H1 (cell line): Measurements from ENCODE around the gene ZW10. TPM values are rescaled to one million over a fixed set of nuclear protein-coding genes. Genes with fewer than 3 reads are reported as not detected.

ENCODE experiments used
- CTCF ChIA-PET: fragments of 300-600 bp; sonication (Branson Sonifier 250); formaldehyde crosslinking; loops from one replicate; lab custom pipeline; 2021; ENCODE audit not compliant: partially characterized antibody; lab: Charles Lee
- POLR2A ChIA-PET: fragments of 300-600 bp; sonication (Branson Sonifier 250); formaldehyde crosslinking; loops from one replicate; lab custom pipeline; 2021; ENCODE audit warnings: inconsistent platforms; ENCODE audit not compliant: partially characterized antibody; lab: Charles Lee
- DNase-seq, 2 experiments: peaks; one replicate each; pipeline versions ENCODE4 v3.0.0 to v3.0.0-alpha.2; 2010 to 2022; ENCODE audit warnings: low spot score in 2 of 2, low read depth in 1 of 2, mixed read lengths in 1 of 2
- FAIRE-seq: peaks from 2 replicates; lab custom pipeline; 2011; peaks lifted over from hg19 to GRCh38; lab: Jason Lieb, UNC
- H2AFZ ChIP-seq: 2 replicates; pipeline ENCODE4 v1.8.1; 2012; ENCODE audit warnings: low read length, inconsistent platforms
- H2AK5ac ChIP-seq: 2 replicates; pipeline ENCODE4 v1.6.1; 2013; ENCODE audit warnings: low read depth, low read length
- H2BK120ac ChIP-seq: replicated peaks from 2 replicates; pipeline ENCODE3; 2013; ENCODE audit warnings: low read depth, low read length, inconsistent platforms
- H2BK12ac ChIP-seq: 2 replicates; pipeline ENCODE4 v1.6.1; 2013; ENCODE audit warnings: low read depth, low read length
- H2BK15ac ChIP-seq: 2 replicates; pipeline ENCODE4 v1.6.1; 2013; ENCODE audit warnings: low read length
- H2BK20ac ChIP-seq: 2 replicates; pipeline ENCODE4 v1.6.1; 2013; ENCODE audit warnings: low read length
- H2BK5ac ChIP-seq: 2 replicates; pipeline ENCODE4 v1.6.1; 2013; ENCODE audit warnings: low read depth, low read length
- H3K14ac ChIP-seq: 2 replicates; pipeline ENCODE4 v1.6.1; 2013; ENCODE audit warnings: inconsistent platforms; ENCODE audit not compliant: insufficient read length
- H3K18ac ChIP-seq: 2 replicates; pipeline ENCODE4 v1.6.1; 2013; ENCODE audit warnings: low read length; ENCODE audit errors: extremely low read depth
- H3K23ac ChIP-seq: 2 replicates; pipeline ENCODE4 v1.6.1; 2013; ENCODE audit warnings: inconsistent platforms; ENCODE audit not compliant: insufficient read length
- H3K23me2 ChIP-seq: 2 replicates; pipeline ENCODE4 v1.6.1; 2013; ENCODE audit warnings: low read depth, low read length
- H3K27ac ChIP-seq: 2 replicates; pipeline ENCODE4 v1.6.1; 2011; ENCODE audit warnings: low read depth, low read length, inconsistent platforms
- H3K27me3 ChIP-seq, 4 experiments: replicated peaks in 1 of 4; 1 replicate in 1 of 4; 2 replicates in 3 of 4; pipeline versions ENCODE4 v1.6.1 to v1.8.1; 2011 to 2013; ENCODE audit warnings: low read length in 3 of 4, mild to moderate bottlenecking in 3 of 4, inconsistent platforms in 2 of 4, mixed read lengths in 2 of 4, moderate library complexity in 1 of 4; ENCODE audit not compliant: control insufficient read depth in 3 of 4, insufficient read depth in 3 of 4; ENCODE audit errors: extremely low read depth in 1 of 4
- H3K36me3 ChIP-seq, 4 experiments: 2 replicates each; pipeline versions ENCODE4 v1.6.1 to v1.8.1; 2011 to 2013; ENCODE audit warnings: mild to moderate bottlenecking in 4 of 4, low read length in 3 of 4, moderate library complexity in 2 of 4, control low read depth in 1 of 4, inconsistent platforms in 1 of 4; ENCODE audit not compliant: insufficient read depth in 4 of 4, control insufficient read depth in 2 of 4
- H3K4ac ChIP-seq: replicated peaks from 2 replicates; pipeline ENCODE3; 2013; ENCODE audit warnings: low read length, low read depth, mixed read lengths, inconsistent platforms; ENCODE audit not compliant: insufficient read length
- H3K4me1 ChIP-seq, 4 experiments: replicated peaks in 1 of 4; 1 replicate in 1 of 4; 2 replicates in 3 of 4; pipeline versions ENCODE4 v1.6.1 to v1.8.1; 2011 to 2013; ENCODE audit warnings: low read length in 3 of 4, inconsistent platforms in 2 of 4, mixed read lengths in 1 of 4; ENCODE audit not compliant: insufficient read depth in 4 of 4, control insufficient read depth in 3 of 4
- H3K4me2 ChIP-seq, 2 experiments: 2 replicates each; pipeline versions ENCODE4 v1.6.1 to v1.8.1; 2011 to 2013; ENCODE audit warnings: low read depth in 2 of 2, low read length in 2 of 2, control low read depth in 1 of 2, inconsistent platforms in 1 of 2, mild to moderate bottlenecking in 1 of 2; ENCODE audit not compliant: insufficient read depth in 1 of 2
- H3K4me3 ChIP-seq, 4 experiments: fragments of 200-600, 300-600 bp in 1 of 4; sonication (generic), shearing (Covaris generic), sonication (Bioruptor Twin) in 1 of 4; 2 replicates each; pipeline versions ENCODE4 v1.5.1 to v1.8.1; 2011 to 2016; ENCODE audit warnings: low read length in 4 of 4, low read depth in 3 of 4, control low read depth in 2 of 4, inconsistent platforms in 2 of 4, mild to moderate bottlenecking in 2 of 4, mixed read lengths in 1 of 4, moderate library complexity in 1 of 4; ENCODE audit not compliant: insufficient read depth in 2 of 4; ENCODE audit errors: extremely low read depth in 1 of 4
- H3K56ac ChIP-seq: replicated peaks from 2 replicates; pipeline ENCODE3; 2013; ENCODE audit warnings: low read depth, mild to moderate bottlenecking, mixed read lengths, low read length, inconsistent platforms; ENCODE audit not compliant: insufficient read length
- H3K79me1 ChIP-seq: 2 replicates; pipeline ENCODE4 v1.6.1; 2013; ENCODE audit warnings: low read depth, low read length, control low read depth
- H3K79me2 ChIP-seq, 2 experiments: 2 replicates each; pipeline versions ENCODE4 v1.6.1 to v1.8.1; 2012 to 2013; ENCODE audit warnings: low read length in 2 of 2, mild to moderate bottlenecking in 2 of 2, inconsistent platforms in 1 of 2; ENCODE audit not compliant: insufficient read depth in 2 of 2, control insufficient read depth in 1 of 2
- H3K9ac ChIP-seq, 4 experiments: replicated peaks in 1 of 4; 1 replicate in 1 of 4; 2 replicates in 3 of 4; pipeline versions ENCODE4 v1.6.1 to v1.8.1; 2011 to 2013; ENCODE audit warnings: low read depth in 3 of 4, low read length in 3 of 4, control low read depth in 2 of 4, mild to moderate bottlenecking in 2 of 4, moderate library complexity in 2 of 4, inconsistent platforms in 1 of 4; ENCODE audit errors: extremely low read depth in 1 of 4
- H3K9me3 ChIP-seq, 2 experiments: 2 replicates each; pipeline versions ENCODE4 v1.6.1 to v1.8.1; 2012 to 2013; ENCODE audit warnings: mild to moderate bottlenecking in 2 of 2, moderate library complexity in 2 of 2, control low read depth in 1 of 2, inconsistent platforms in 1 of 2, low read depth in 1 of 2, low read length in 1 of 2, mixed read lengths in 1 of 2; ENCODE audit not compliant: insufficient read depth in 2 of 2
- H4K20me1 ChIP-seq, 2 experiments: replicated peaks in 1 of 2; 2 replicates each; pipeline versions ENCODE3 to v1.8.1; 2011 to 2013; ENCODE audit warnings: inconsistent platforms in 2 of 2, low read length in 2 of 2, mild to moderate bottlenecking in 1 of 2; ENCODE audit not compliant: insufficient read depth in 2 of 2, control insufficient read depth in 1 of 2
- H4K5ac ChIP-seq: 2 replicates; pipeline ENCODE4 v1.6.1; 2013; ENCODE audit warnings: low read length, low read depth, mixed read lengths, inconsistent platforms; ENCODE audit not compliant: insufficient read length
- H4K8ac ChIP-seq: 2 replicates; pipeline ENCODE4 v1.8.0; 2013; ENCODE audit warnings: mild to moderate bottlenecking, moderate library complexity, low read length, inconsistent platforms; ENCODE audit not compliant: insufficient read depth; ENCODE audit errors: extremely low read depth
- H4K91ac ChIP-seq: replicated peaks from 2 replicates; pipeline ENCODE3; 2013; ENCODE audit warnings: low read length, mixed read lengths, inconsistent platforms; ENCODE audit not compliant: insufficient read length
- E2F6 ChIP-seq: IDR thresholded peaks from 2 replicates; pipeline ENCODE4 v1.6.1; 2012; ENCODE audit warnings: inconsistent platforms
- EGR1 ChIP-seq: IDR thresholded peaks from 2 replicates; pipeline ENCODE4 v1.6.1; 2011; ENCODE audit warnings: low read depth, low read length, borderline replicate concordance
- HDAC6 ChIP-seq: IDR thresholded peaks from one replicate; pipeline ENCODE4 v1.7.1; 2012; ENCODE audit warnings: low read depth, mild to moderate bottlenecking, inconsistent platforms, low read length, moderate library complexity
- POLR2AphosphoS5 ChIP-seq: IDR thresholded peaks from 2 replicates; pipeline ENCODE4 v1.6.1; 2011; ENCODE audit warnings: low read depth, low read length
- POU5F1 ChIP-seq: IDR thresholded peaks from 2 replicates; pipeline ENCODE4 v1.6.1; 2011; ENCODE audit warnings: low read depth, mild to moderate bottlenecking, low read length, moderate library complexity
- RFX5 ChIP-seq: IDR thresholded peaks from 2 replicates; pipeline ENCODE4 v1.6.1; 2011; ENCODE audit warnings: low read depth, low read length, improper control_type of control experiment, borderline replicate concordance
- TCF12 ChIP-seq: IDR thresholded peaks from 2 replicates; pipeline ENCODE4 v1.6.1; 2011; ENCODE audit warnings: low read depth, mild to moderate bottlenecking, low read length
- TEAD4 ChIP-seq: IDR thresholded peaks from 2 replicates; pipeline ENCODE4 v1.6.1; 2012; ENCODE audit warnings: low read depth, low read length, inconsistent platforms, mixed read lengths
- WGBS, 2 experiments: shearing (Covaris generic) in 1 of 2; methylation state at CpG; one replicate each; pipeline versions ENCODE4 v1.1.6 to v1.1.7; 2013 to 2015; ENCODE audit warnings: low lambda C conversion rate in 2 of 2, mixed read lengths in 2 of 2, inconsistent platforms in 1 of 2, low coverage in 1 of 2, missing lambda C conversion rate in 1 of 2; ENCODE audit not compliant: insufficient replicate concordance in 2 of 2, insufficient coverage in 1 of 2, insufficient read length in 1 of 2; ENCODE audit errors: extremely low coverage in 1 of 2, missing lambda C conversion rate in 1 of 2; 5-methylcytosine and 5-hydroxymethylcytosine counted together
- polyA plus RNA-seq, 7 experiments: library from polyadenylated mRNA; depleted of rRNA in 3 of 7; stranded (reverse) in 5 of 7; unstranded in 2 of 7; fragments of >200 nt in 5 of 7; fragments of 200-250 nt in 2 of 7; gene quantifications; 1 replicate in 5 of 7; 2 replicates in 1 of 7; 4 replicates in 1 of 7; pipeline versions ENCODE4 v1.2.1 to v1.2.3, GENCODE V29; 2011 to 2013; ENCODE audit warnings: missing spikeins in 2 of 7, mixed read lengths in 2 of 7
- total RNA-seq: library from RNA; stranded (reverse); fragmentation: NEBNext Ultra II Directional; extraction: Animal tissue kit (Norgen Biotek cat#: 25700); gene quantifications from 2 replicates; pipeline ENCODE4 v1.2.1, GENCODE V29; 2021

The ZW10 gene
- total and polyA plus RNA-seq, 2 of the 8 experiments (the other 6 are each of a cell fraction or from before 2014, with no cell fraction given), result 9.0 to 25.3 TPM

- no peak overlapping the region for H3K27ac ChIP-seq
- H3K79me1 ChIP-seq, result no peaks in the 10 kb centered on the region
- no peaks in the 10 kb centered on the region for H3K27me3 ChIP-seq
- H3K4me1 ChIP-seq, result peaks cover 0 to 4% (median 0%) of the 10 kb centered on the region in 4 experiments; a peak in 1 of 7 replicates
- no peaks in the 10 kb centered on the region for H4K20me1 ChIP-seq
- no peak overlapping the region for H2AFZ ChIP-seq
- H3K56ac ChIP-seq, result no peak overlapping the region
- H3K9me3 ChIP-seq, result no peaks in the 10 kb centered on the region
- no peak overlapping the region for H2BK5ac ChIP-seq
- H2AK5ac ChIP-seq, result no peak overlapping the region
- ChIA-PET POLR2A (interaction anchor here (0.7 kb wide), 1 partner anchor 20 kb away, joined by 4 read pairs; no protein-coding TSS in a partner anchor), CTCF (interaction anchor here (0.6 to 1.7 kb wide), 7 partner anchors 8 to 1555 kb away, joined by 3 to 6 read pairs (median 3); no protein-coding TSS in a partner anchor)
- H3K9ac ChIP-seq, result no peak overlapping the region
- H4K5ac ChIP-seq, result no peak overlapping the region
- no peak overlapping the region for H3K14ac ChIP-seq
- no peak overlapping the region for H2BK12ac ChIP-seq
- no peak overlapping the region for H2BK20ac ChIP-seq
- H3K23ac ChIP-seq, result no peak overlapping the region
- DNase-seq (peak in 1 of 2 experiments; percentile 35), FAIRE-seq (no peak)
- H4K8ac ChIP-seq, result no peak overlapping the region
- TF ChIP-seq RFX5 (no peak), EGR1 (no peak), HDAC6 (no peak), POU5F1 (no peak), TEAD4 (no peak), POLR2AphosphoS5 (no peak), TCF12 (no peak), E2F6 (no peak)
- H3K18ac ChIP-seq, result no peak overlapping the region
- no peaks in the 10 kb centered on the region for H3K36me3 ChIP-seq
- H3K23me2 ChIP-seq, result no peaks in the 10 kb centered on the region
- H3K4ac ChIP-seq, result no peak overlapping the region
- H4K91ac ChIP-seq, result no peak overlapping the region
- no peak overlapping the region for H3K4me2 ChIP-seq
- H3K4me3 ChIP-seq, result no peak overlapping the region
- no peak overlapping the region for H2BK120ac ChIP-seq
- no peak overlapping the region for H2BK15ac ChIP-seq
- whole genome bisulfite sequencing, 2 experiments, result 70% methylated on average over 5 of the region's 5 CpGs; no CpG with 5 or more reads in 1 of the 2 experiments
- H3K79me2 ChIP-seq, result no peaks in the 10 kb centered on the region
Observed at GRCh38 chr11:113684496-113684895, 89.0 kb downstream of the ZW10 start.
